ENCODE results near the gene WFIKKN1. TPM values are rescaled to one million over a fixed set of nuclear protein-coding genes. Genes with fewer than 3 reads are reported as not detected.

Gene WFIKKN1
- total RNA-seq, 1 donor from 2014 or later = 1.2 TPM

- no peak for DNase-seq
- no peak for TF ChIP-seq CTCF (IDR thresholded peaks at IDR 0.05)
- intact Hi-C loops (cut with DNase I) = no loop called here
- H3K27me3 ChIP-seq (ENCODE audit: low read depth) = peaks cover 4% of the 10 kb centered on the region
- no peak overlapping the region for H3K4me3 ChIP-seq
- peaks cover 29% of the 10 kb centered on the region for H3K4me1 ChIP-seq
- no peak overlapping the region for H3K27ac ChIP-seq
- no peaks in the 10 kb centered on the region for H3K9me3 ChIP-seq
- ATAC-seq = no peak
- H3K36me3 ChIP-seq = peaks cover 49% of the 10 kb centered on the region
Observed at GRCh38 chr16:671353-672131, 40.8 kb downstream of the WFIKKN1 start.

GRCh38 chr16:672371-672770 lies 41.6 kb downstream of the WFIKKN1 start:
- ATAC-seq (no peak), DNase-seq (no peak)
- Histone ChIP-seq H3K27me3 (ENCODE audit: low read depth) (peaks cover 11% of the 10 kb centered on the region), H3K4me3 (no peak overlapping the region), H3K4me1 (peaks cover 26% of the 10 kb centered on the region), H3K36me3 (peaks cover 49% of the 10 kb centered on the region), H3K9me3 (no peaks in the 10 kb centered on the region), H3K27ac (no peak overlapping the region)
- intact Hi-C loops (cut with DNase I) = no loop called here
- TF ChIP-seq CTCF (IDR thresholded peaks at IDR 0.05) = no peak

- no peaks in the 10 kb centered on the region for H3K9me3 ChIP-seq
- peaks cover 11% of the 10 kb centered on the region for H3K27me3 ChIP-seq (ENCODE audit: low read depth)
- ATAC-seq (no peak), DNase-seq (no peak)
- no peak overlapping the region for H3K4me3 ChIP-seq
- H3K4me1 ChIP-seq = peaks cover 22% of the 10 kb centered on the region
- TF ChIP-seq CTCF (IDR thresholded peaks at IDR 0.05) = no peak
- H3K27ac ChIP-seq = no peak overlapping the region
- peaks cover 49% of the 10 kb centered on the region for H3K36me3 ChIP-seq
- intact Hi-C loops (cut with DNase I) = no loop called here
Observed at GRCh38 chr16:672851-673250, 42.1 kb downstream of the WFIKKN1 start.

- peaks cover 49% of the 10 kb centered on the region for H3K36me3 ChIP-seq
- peaks cover 21% of the 10 kb centered on the region for H3K4me1 ChIP-seq
- no peaks in the 10 kb centered on the region for H3K9me3 ChIP-seq
- H3K27ac ChIP-seq = no peak overlapping the region
- intact Hi-C loops (cut with DNase I) = no loop called here
- no peak overlapping the region for H3K4me3 ChIP-seq
- DNase-seq (no peak), ATAC-seq (no peak)
- H3K27me3 ChIP-seq (ENCODE audit: low read depth) = peaks cover 11% of the 10 kb centered on the region
- TF ChIP-seq CTCF (IDR thresholded peaks at IDR 0.05) = no peak
Observed at GRCh38 chr16:673399-673991, 42.7 kb downstream of the WFIKKN1 start.

- H3K9me3 ChIP-seq = no peaks in the 10 kb centered on the region
- DNase-seq (no peak), ATAC-seq (no peak)
- peaks cover 47% of the 10 kb centered on the region for H3K36me3 ChIP-seq
- peaks cover 11% of the 10 kb centered on the region for H3K27me3 ChIP-seq (ENCODE audit: low read depth)
- no peak overlapping the region for H3K27ac ChIP-seq
- no peak for TF ChIP-seq CTCF (IDR thresholded peaks at IDR 0.05)
- intact Hi-C loops (cut with DNase I) = no loop called here
- peaks cover 20% of the 10 kb centered on the region for H3K4me1 ChIP-seq
- H3K4me3 ChIP-seq = no peak overlapping the region
Observed at GRCh38 chr16:674214-674881, 43.6 kb downstream of the WFIKKN1 start.

Data from lower lobe of right lung (tissue), 2 donors.